H1 (cell line): ENCODE data around the gene HOXD1.

ENCODE experiments used
- BRCA1 ChIP-seq: IDR thresholded peaks from 2 replicates; pipeline ENCODE4 v1.6.1; 2012; ENCODE audit warnings: low read depth, low read length, improper control_type of control experiment
- EZH2 ChIP-seq: fragments of 200-600 bp; sonication (generic); IDR thresholded peaks from 2 replicates; pipeline ENCODE4 v1.7.1; 2012; ENCODE audit warnings: low read depth, mild to moderate bottlenecking, moderate library complexity, low read length, inconsistent platforms; ENCODE audit not compliant: severe bottlenecking
- KDM5A ChIP-seq: fragments of 200-600 bp; IDR thresholded peaks from 2 replicates; pipeline ENCODE4 v1.7.1; 2012; ENCODE audit warnings: mild to moderate bottlenecking, low read length, inconsistent platforms, mixed read lengths
- SAP30 ChIP-seq: fragments of 300-600 bp; sonication (generic); IDR thresholded peaks from 2 replicates; pipeline ENCODE4 v1.7.1; 2012; ENCODE audit warnings: low read length, moderate library complexity, mild to moderate bottlenecking, inconsistent platforms; ENCODE audit not compliant: insufficient read depth, insufficient replicate concordance
- TF ChIP-seq, protein P1 (sequence below), 3 experiments: IDR thresholded peaks; 1 replicate in 2 of 3; 2 replicates in 1 of 3; pipeline versions ENCODE4 v1.5.1 to v1.6.1; 2011; ENCODE audit warnings: low read length in 3 of 3, mild to moderate bottlenecking in 3 of 3, inconsistent platforms in 2 of 3, low read depth in 1 of 3, moderate library complexity in 1 of 3; ENCODE audit not compliant: insufficient read depth in 1 of 3; ENCODE audit errors: control extremely low read depth in 1 of 3

DNA sequence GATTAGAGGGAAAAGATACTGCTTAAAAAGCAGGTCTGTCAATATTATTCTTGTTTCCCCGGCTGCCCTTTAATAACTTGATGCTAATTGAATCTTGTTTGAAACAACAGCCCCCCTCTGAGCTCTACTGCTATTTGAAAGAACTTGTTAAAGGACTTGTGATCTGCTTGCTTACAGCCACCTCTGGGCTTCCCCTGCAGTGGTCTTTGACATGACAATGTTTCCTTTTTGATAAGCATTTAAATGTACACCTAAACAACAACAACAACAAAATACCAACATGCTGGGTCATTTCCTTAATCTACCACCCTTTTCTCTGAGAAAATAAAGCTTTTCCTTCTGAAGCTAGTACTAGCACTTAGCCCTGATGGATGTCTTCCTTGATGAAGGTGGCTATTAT is 3.9 kb downstream of the HOXD1 start:
- TF ChIP-seq, protein P1, sequence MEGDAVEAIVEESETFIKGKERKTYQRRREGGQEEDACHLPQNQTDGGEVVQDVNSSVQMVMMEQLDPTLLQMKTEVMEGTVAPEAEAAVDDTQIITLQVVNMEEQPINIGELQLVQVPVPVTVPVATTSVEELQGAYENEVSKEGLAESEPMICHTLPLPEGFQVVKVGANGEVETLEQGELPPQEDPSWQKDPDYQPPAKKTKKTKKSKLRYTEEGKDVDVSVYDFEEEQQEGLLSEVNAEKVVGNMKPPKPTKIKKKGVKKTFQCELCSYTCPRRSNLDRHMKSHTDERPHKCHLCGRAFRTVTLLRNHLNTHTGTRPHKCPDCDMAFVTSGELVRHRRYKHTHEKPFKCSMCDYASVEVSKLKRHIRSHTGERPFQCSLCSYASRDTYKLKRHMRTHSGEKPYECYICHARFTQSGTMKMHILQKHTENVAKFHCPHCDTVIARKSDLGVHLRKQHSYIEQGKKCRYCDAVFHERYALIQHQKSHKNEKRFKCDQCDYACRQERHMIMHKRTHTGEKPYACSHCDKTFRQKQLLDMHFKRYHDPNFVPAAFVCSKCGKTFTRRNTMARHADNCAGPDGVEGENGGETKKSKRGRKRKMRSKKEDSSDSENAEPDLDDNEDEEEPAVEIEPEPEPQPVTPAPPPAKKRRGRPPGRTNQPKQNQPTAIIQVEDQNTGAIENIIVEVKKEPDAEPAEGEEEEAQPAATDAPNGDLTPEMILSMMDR (IDR thresholded peaks at IDR 0.05; ENCODE audit: control extremely low read depth in 1 of 3, insufficient read depth in 1 of 3, low read depth in 1 of 3, low read length in 3 of 3), result no peak
- no peak for TF ChIP-seq SAP30
- TF ChIP-seq BRCA1, result no peak
- TF ChIP-seq EZH2, result no peak
- TF ChIP-seq KDM5A, result no peak
